NB4 (cell line): Measurements from ENCODE around the gene CXXC5.

ENCODE experiments used
- MYC ChIP-seq: IDR thresholded peaks from 2 replicates; pipeline ENCODE4 v1.6.1; 2011; ENCODE audit warnings: low read depth, low read length
- POLR2A ChIP-seq: IDR thresholded peaks from 2 replicates; pipeline ENCODE4 v1.6.1; 2011; ENCODE audit warnings: mild to moderate bottlenecking; ENCODE audit not compliant: insufficient read length; ENCODE audit errors: extremely low read depth
- TF ChIP-seq, protein P1 (sequence below): IDR thresholded peaks from one replicate; pipeline ENCODE4 v1.5.1; 2012; ENCODE audit warnings: low read depth, low read length
- TF ChIP-seq, protein P2 (sequence below): IDR thresholded peaks from 2 replicates; pipeline ENCODE4 v1.6.1; 2011; ENCODE audit warnings: low read depth, low read length

DNA sequence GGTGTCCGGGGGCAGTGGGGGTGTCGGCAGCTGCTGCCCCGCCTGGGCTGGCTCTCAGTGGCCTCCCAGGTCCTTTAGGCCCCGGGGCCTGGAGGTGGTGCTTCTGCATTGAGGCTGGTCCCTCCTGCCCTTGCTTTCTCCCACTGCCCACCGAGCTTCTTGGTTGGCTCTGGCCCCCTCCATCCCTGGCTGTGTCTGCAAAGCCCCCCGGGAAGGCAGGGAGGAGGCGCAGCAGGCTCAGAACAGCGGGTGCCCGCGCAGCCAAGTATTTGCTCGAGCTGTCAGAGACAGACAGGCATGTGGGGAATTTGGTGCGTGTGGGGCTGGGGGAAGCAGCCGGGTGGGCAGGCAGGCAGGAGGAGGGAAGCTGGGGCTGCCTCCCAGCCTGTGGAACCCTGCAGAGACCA, 11.5 kb downstream of the CXXC5 start:
- TF ChIP-seq POLR2A (no peak), MYC (no peak)
- TF ChIP-seq, protein P1, sequence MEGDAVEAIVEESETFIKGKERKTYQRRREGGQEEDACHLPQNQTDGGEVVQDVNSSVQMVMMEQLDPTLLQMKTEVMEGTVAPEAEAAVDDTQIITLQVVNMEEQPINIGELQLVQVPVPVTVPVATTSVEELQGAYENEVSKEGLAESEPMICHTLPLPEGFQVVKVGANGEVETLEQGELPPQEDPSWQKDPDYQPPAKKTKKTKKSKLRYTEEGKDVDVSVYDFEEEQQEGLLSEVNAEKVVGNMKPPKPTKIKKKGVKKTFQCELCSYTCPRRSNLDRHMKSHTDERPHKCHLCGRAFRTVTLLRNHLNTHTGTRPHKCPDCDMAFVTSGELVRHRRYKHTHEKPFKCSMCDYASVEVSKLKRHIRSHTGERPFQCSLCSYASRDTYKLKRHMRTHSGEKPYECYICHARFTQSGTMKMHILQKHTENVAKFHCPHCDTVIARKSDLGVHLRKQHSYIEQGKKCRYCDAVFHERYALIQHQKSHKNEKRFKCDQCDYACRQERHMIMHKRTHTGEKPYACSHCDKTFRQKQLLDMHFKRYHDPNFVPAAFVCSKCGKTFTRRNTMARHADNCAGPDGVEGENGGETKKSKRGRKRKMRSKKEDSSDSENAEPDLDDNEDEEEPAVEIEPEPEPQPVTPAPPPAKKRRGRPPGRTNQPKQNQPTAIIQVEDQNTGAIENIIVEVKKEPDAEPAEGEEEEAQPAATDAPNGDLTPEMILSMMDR = no peak
- TF ChIP-seq, protein P2, sequence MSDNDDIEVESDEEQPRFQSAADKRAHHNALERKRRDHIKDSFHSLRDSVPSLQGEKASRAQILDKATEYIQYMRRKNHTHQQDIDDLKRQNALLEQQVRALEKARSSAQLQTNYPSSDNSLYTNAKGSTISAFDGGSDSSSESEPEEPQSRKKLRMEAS = no peak
